ENCODE measurements around the gene RNU7-1.

Gene RNU7-1

DNA sequence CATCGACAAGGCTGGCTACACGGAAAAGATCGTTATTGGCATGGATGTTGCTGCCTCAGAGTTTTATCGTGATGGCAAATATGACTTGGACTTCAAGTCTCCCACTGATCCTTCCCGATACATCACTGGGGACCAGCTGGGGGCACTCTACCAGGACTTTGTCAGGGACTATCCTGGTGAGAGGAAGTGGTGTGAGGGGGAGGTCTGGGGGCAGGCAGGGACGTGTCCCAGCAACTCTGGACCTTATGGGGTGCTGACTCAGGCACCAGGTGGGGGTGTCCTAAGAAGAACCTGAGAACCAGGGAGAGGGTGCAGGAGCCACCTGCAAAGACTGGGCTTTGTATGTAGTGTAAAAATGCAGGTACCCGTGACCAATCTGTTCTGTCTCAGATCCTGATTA, 24.0 kb upstream of the RNU7-1 start:
- DNase-seq = no peak

DNA sequence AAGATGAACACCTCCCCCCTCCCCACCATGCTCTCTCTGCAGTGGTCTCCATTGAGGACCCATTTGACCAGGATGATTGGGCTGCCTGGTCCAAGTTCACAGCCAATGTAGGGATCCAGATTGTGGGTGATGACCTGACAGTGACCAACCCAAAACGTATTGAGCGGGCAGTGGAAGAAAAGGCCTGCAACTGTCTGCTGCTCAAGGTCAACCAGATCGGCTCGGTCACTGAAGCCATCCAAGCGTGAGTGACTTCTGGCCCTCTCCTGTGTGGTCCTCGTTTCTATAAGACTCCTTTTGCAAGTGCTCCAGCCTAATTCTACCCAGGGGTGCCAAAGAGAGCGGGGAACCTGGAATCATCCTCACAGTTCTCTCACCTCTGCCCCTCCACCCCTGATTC, 22.1 kb upstream of the RNU7-1 start:
- DNase-seq = no peak

DNA sequence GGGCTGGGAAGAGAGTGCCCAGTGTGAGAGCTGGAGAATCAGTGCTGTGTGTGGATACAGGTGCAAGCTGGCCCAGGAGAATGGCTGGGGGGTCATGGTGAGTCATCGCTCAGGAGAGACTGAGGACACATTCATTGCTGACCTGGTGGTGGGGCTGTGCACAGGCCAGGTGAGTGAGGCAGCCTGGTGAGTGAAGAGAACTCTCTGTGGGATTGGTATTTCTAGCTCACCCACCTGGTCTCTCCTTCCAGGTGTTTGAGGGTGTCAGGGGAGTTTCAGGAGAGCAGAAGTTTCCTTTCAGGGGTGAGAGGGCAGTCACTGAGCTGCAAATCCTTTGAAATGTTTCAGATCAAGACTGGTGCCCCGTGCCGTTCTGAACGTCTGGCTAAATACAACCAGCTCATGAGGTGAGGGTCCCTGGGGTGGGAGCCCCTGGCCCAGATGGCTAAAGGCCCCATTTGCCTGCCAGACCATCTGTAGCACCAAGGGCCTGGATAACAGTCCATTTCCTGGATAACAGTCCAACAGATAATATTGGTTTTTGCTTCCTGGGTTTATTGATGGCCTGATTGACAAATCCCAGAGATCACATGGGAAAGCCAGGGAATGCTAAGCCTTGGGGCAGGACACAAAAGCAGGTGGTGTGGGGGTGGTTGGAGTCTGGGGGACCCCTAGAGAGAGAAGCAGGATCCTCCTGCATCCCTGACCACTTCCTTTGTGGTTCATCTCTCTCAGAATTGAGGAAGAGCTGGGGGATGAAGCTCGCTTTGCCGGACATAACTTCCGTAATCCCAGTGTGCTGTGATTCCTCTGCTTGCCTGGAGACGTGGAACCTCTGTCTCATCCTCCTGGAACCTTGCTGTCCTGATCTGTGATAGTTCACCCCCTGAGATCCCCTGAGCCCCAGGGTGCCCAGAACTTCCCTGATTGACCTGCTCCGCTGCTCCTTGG, 21.3 kb upstream of the RNU7-1 start:
- no peak for DNase-seq

DNA sequence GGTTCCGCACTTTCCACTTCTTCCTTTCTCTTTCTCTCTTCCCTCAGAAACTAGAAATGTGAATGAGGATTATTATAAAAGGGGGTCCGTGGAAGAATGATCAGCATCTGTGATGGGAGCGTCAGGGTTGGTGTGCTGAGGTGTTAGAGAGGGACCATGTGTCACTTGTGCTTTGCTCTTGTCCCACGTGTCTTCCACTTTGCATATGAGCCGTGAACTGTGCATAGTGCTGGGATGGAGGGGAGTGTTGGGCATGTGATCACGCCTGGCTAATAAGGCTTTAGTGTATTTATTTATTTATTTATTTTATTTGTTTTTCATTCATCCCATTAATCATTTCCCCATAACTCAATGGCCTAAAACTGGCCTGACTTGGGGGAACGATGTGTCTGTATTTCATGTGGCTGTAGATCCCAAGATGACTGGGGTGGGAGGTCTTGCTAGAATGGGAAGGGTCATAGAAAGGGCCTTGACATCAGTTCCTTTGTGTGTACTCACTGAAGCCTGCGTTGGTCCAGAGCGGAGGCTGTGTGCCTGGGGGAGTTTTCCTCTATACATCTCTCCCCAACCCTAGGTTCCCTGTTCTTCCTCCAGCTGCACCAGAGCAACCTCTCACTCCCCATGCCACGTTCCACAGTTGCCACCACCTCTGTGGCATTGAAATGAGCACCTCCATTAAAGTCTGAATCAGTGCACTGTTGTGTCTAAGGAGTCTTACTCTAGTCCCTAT, 20.4 kb upstream of the RNU7-1 start:
- no peak for DNase-seq

DNA sequence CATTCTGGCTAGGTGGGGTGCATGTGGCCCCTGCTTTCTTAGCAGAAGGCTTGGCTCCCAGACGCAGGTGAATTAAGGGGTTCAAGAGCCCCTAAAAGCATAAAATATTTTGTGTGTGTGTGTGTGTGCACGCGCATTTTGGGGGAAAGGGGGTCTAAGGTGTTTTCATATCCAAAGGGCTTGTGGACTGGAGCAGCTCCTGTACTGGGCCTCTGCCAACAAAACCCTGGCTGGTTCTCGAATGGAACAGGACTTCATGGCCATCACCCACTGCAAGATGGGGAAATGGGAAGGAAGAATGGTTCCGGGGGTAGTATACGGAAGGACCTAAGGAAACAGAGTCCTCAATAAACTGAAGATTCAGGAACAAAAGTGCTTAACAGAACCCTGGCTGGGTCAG, 19.8 kb upstream of the RNU7-1 start:
- DNase-seq = no peak

DNA sequence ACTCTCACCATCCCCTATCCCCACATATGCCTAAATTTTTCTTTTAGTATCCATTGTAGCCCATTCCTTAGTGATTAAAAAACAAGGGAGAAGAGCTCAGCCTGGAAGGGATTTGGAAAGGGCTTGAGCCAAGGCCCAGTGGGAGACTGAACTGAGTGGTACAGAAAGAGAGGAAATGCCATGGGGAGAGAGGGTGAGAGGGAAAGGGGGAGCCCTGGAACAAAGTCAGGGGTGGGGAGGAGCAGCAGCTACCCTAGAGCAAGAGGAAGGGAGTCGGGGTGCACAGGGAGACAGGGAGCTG, 18.4 kb upstream of the RNU7-1 start:
- no peak for DNase-seq

DNA sequence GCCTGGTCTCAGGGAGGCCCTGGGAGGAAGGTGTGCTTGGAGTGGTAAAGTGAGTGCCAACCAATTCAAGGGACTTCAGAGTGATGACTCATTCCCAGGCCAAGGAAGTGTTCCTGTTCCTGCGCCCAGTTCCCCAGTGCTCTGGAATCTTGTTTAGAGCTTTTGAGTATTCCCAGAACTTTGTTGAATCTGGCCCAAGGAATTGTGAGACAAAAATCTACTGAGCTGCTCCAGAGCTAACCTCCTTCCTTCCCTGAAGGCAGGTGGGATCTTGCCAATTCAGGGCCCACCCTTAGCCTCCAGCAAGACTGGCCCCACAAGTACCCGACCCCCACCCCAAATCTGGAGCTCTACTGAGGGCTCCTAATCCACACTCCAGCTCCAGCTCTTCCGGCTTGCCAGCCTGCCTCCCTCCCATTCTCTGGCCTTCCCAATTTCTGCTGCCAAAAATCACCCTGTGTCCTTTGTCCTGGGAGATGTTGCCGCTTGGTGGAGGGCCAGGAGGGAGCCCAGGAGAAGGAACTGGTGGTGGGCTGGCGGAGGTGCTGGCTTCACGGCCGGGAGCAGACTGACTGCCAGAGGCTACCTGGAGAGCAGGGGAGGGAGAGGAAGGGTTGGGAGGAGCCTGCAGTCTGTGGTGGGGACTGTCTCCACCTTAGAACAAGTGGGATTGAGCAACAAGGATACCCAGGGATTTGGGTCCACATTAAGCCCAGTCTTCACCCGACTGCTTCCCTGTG, 17.9 kb upstream of the RNU7-1 start:
- no peak for DNase-seq

DNA sequence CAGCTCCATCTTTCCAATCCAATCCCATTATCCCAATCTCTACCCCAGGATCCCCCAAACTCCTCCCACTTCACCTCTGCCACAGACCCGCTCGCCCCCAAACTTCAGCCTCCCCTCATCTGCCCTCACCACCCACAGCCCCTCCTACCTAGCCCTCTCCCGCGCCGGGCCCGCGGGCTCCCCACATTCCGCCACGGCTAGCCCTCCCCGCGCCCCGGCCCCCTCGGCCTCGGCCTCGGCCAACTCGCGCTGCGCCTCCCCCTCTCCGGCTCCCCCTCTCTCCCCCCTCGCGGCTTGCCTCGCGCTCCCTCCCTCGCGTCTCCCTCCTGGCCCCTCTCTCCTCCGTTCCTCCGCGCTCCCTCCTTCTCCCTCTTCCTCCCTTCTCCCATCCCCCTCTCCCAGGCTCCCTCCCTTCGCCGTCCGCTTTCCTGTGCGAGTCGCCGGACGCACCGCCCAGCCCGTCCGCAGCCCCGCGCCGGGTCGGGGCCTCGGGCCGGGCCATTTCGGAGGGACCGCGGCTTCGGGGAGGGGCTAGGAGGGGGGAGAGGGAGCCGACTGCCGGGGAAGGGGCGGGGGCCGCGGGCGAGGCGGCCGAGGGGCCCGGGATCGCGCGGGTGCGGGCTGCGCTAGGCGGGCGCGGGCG, 16.1 kb upstream of the RNU7-1 start, which contains the start of gene ATN1:
Gene ATN1 (plus strand): TSS at position 581 of the 643 bp plus-strand sequence. CDS start 6,043 bp downstream, outside the sequence.
- peak; percentile 58 for DNase-seq

DNA sequence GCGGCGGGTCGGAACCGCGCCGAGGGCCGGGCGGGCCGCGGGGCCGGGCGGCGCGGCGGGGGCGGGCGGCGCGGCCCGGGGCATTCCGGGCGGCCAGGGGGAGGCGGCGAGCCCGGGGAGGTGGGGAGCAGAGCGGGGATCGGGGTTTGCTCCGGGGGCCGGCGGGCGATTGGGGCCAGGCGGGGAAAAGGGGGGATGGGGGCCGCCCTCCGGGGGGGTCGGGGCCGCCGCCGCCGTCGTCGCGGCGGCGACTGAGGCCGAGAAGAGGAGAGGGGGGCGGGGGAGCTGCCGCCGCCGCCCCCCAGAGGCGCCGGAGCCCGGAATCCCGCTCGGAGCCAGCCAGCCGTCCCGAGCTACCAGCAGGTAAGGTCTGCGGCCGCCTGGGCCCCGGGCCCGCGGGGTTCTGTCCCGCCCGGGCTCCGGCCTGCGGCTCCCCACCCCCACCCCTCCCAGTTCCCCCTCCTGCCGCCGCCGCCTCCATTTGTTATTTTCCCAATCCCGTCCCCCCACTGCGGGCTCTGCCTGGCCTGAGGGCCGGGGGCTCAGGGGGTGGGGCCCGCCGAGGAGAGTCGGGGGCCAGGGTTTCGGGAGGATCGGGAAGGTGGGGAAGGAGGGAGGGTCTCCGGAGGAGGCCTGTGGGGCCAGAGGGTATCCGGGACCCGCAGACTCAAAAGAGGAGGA, 15.5 kb upstream of the RNU7-1 start:
- peak; percentile 40 for DNase-seq

DNA sequence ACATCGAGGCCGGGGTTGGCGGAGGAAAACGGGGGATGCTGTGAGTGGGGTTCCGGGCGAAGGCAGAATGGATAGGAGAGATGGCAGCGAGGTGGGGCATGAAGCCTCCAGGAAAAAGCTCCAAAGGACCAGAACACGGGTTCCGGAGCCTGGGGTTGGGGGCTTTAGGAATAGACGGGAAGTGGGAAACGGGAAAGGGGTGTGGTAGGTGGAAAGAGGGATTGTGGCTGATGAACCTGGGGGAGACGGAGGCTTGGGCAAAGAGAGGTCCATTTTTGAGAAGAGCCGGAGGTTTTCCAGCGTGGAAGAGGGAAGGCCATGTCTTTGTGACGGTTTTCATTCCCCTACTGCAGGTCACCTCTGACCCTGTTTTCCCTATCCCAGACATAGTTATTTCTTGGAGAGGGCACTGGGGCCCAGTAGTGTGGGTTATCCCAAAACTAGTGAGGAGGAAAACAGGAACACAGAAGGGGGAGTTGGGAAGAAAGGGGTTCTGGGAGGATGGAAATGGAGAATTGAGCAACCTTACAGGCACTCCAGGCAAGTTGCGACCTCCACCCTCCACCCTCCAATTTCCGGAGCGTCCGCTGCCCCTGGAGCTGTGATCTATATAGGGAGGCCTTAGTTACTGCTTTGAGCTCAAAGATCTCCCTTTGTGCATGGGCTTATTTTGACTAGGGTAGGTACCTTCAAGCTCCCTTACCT, 14.8 kb upstream of the RNU7-1 start:
- DNase-seq = no peak

DNA sequence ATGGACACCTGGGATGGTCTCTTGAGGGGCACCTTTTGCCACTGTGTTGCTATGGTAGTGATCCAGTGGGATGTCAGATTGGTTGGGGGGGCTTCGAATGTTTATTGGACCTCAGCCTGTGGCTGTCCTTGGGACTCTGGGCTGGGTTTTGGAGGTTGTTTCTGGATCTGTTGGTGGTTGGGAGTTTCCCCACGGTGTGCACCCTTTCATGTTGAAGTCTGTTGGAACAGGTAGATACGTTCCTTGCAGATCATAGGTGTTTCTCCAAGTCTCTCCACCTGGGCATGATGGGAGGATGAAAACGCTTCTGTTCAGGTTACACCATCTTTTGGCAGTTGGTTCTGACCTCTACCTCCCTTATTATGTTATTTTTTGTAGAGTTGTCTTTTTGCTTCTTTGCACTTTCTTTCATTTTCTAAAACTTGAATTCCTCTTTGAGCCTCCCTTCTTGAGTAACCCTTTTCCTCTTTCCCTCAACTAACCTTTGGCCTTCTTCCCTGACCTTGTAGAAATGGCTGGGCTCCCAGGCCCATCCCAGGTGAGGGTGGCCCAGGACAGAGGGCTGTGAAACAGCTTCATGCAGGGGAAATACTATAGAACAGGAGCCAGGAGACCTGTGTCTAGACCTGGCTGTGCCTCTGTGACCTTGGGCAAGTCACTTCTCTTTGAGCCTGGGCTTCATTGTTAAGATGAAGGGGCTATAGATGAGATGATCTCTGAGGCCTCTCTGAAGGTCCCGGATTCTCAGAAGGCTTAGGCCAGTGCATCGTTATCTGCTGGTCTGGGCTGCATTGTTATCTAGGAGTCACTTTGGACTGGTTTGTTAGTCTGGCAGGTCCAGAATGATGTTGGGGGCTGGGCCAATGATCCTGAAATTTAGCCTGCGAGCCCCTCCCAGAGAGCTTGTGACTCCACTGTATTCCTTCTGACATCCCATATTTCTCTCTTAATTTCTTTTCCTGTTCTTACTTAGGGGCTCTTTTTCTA, 13.9 kb upstream of the RNU7-1 start:
- DNase-seq = no peak

DNA sequence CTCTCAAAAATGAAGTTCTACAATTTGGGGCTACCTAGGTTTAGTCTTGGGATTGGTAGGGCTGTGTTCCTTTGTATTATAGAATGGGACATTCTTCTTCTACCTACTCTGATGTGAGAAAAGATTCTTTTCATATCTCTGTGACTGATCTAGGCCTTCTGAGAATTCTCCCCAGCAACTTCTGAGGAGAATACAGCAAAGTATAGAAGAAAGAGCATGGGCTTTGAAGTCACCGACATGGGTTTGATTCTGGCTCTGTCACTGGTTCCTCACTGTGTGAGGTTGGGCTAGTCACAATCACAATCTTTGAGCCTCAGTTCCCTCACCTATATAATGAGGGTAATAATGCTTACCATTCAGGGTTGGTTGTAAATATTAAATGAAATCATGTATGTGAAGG, 10.8 kb upstream of the RNU7-1 start:
- no peak for DNase-seq

DNA sequence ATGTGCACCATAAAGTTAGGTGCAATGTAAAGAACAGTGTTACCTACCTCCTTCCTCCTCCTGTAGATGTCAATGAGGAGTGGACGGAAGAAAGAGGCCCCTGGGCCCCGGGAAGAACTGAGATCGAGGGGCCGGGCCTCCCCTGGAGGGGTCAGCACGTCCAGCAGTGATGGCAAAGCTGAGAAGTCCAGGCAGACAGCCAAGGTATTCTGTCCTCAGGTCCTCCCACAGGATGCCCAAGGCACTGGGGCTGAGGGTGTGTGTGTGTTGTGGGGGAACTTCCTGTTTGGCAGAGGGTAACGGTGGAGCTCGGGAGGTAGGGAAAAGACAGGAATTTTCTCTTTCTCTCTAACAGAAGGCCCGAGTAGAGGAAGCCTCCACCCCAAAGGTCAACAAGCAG, 9.5 kb upstream of the RNU7-1 start:
- DNase-seq = no peak

DNA sequence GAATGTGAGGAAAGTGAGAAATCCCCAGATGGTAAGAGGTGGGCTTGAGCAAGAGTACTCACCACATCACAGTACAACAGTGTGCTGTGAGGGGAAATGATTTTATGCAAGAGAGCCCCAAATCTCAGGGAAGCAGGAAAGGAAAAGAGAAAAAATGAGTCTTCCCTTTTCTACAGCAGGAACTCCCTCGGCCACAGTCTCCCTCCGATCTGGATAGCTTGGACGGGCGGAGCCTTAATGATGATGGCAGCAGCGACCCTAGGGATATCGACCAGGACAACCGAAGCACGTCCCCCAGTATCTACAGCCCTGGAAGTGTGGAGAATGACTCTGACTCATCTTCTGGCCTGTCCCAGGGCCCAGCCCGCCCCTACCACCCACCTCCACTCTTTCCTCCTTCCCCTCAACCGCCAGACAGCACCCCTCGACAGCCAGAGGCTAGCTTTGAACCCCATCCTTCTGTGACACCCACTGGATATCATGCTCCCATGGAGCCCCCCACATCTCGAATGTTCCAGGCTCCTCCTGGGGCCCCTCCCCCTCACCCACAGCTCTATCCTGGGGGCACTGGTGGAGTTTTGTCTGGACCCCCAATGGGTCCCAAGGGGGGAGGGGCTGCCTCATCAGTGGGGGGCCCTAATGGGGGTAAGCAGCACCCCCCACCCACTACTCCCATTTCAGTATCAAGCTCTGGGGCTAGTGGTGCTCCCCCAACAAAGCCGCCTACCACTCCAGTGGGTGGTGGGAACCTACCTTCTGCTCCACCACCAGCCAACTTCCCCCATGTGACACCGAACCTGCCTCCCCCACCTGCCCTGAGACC, 8.0 kb upstream of the RNU7-1 start:
- DNase-seq = no peak

DNA sequence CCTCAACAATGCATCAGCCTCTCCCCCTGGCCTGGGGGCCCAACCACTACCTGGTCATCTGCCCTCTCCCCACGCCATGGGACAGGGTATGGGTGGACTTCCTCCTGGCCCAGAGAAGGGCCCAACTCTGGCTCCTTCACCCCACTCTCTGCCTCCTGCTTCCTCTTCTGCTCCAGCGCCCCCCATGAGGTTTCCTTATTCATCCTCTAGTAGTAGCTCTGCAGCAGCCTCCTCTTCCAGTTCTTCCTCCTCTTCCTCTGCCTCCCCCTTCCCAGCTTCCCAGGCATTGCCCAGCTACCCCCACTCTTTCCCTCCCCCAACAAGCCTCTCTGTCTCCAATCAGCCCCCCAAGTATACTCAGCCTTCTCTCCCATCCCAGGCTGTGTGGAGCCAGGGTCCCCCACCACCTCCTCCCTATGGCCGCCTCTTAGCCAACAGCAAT, 7.4 kb upstream of the RNU7-1 start:
- no peak for DNase-seq

DNA sequence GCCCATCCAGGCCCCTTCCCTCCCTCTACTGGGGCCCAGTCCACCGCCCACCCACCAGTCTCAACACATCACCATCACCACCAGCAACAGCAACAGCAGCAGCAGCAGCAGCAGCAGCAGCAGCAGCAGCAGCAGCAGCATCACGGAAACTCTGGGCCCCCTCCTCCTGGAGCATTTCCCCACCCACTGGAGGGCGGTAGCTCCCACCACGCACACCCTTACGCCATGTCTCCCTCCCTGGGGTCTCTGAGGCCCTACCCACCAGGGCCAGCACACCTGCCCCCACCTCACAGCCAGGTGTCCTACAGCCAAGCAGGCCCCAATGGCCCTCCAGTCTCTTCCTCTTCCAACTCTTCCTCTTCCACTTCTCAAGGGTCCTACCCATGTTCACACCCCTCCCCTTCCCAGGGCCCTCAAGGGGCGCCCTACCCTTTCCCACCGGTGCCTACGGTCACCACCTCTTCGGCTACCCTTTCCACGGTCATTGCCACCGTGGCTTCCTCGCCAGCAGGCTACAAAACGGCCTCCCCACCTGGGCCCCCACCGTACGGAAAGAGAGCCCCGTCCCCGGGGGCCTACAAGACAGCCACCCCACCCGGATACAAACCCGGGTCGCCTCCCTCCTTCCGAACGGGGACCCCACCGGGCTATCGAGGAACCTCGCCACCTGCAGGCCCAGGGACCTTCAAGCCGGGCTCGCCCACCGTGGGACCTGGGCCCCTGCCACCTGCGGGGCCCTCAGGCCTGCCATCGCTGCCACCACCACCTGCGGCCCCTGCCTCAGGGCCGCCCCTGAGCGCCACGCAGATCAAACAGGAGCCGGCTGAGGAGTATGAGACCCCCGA, 6.8 kb upstream of the RNU7-1 start:
- DNase-seq = peak; percentile 60

DNA sequence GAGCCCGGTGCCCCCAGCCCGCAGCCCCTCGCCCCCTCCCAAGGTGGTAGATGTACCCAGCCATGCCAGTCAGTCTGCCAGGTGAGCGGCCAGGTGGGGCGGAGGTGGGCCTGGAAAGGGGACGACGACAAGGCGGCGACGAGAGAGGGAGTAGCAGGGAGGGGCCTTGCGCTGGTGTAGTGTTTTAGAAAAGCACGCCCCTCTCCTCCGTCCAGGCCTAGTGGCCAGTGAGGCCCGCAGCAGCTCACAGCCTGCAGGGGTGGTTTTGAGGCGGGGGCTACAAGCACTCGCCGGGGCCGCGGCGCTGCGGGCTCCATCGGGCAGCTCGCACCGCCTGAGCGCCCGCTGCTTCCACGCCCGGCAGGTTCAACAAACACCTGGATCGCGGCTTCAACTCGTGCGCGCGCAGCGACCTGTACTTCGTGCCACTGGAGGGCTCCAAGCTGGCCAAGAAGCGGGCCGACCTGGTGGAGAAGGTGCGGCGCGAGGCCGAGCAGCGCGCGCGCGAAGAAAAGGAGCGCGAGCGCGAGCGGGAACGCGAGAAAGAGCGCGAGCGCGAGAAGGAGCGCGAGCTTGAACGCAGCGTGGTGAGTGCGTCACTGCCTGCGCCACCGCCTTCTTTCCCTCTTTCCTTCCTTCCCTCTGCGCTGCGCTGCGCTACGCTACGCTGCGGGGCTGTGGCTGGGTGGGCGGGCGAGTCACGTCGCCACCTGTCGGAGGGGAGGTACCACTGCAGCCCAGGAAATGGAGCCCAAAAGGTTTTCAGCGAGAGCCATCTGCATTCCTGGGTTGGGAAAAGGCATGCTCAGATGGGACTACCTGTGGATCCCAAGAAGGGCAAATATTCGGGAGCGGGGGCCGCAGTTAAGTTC, 5.9 kb upstream of the RNU7-1 start:
- DNase-seq = peak; percentile 93
